Activated T-cell treated with anti-CD3 and anti-CD28 coated beads for 24 hours (primary cell): Measurements from ENCODE around the gene KRT72.
A peak's percentile ranks its signal among the peaks of the same experiment; 100 is the strongest.
"Not testable (repeated sequence)": the region's sequence is repeated elsewhere in the genome, so short reads cannot be mapped to it uniquely, and the experiment has no call there.

Experiments used
- DNase-seq: peaks from one replicate; pipeline ENCODE4 v3.0.0-alpha.2; 2020; ENCODE audit warnings: low read depth

The KRT72 gene

GRCh38 chr12:52606581-52607218 lies 5.4 kb upstream of the KRT72 start:
- DNase-seq, result no peak

DNA sequence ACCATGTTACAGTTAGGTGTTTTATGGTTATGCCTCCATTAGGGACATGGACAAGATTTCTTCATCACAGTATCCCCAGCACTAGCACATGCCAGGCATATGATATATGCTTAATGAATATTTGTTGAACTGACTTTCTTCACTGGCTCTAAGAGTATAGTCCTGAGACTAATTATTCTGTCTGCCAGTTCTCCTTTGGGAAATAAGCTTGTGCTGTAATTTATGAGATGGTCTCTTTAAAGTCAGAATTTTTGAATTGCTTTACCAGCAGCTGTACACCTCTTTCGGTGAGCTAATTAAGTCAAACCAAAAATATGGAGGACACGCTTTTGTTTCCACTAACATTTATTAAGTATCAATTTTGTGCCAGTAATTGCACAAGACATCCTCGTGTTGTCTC lies 4.8 kb upstream of the KRT72 start:
- DNase-seq, result no peak

DNA sequence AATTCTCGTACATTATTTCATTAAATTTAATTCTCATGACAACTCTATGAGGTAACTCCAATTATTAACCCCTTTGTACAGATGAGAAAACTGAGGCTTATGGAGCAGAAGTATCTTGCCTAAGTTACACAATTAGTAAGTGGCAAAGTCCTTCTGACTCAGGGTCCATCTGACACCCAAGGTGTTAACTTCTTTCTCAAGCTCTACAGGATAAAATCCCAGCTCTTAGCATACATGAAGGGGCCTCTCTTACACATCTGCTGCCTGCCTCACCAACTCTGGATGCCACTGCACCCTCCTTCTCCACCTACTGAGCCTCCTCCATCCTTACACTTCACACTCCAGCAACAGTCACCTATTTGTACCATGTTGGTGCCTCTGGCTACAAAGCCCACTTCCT lies 4.3 kb upstream of the KRT72 start:
- DNase-seq, result no peak

DNA sequence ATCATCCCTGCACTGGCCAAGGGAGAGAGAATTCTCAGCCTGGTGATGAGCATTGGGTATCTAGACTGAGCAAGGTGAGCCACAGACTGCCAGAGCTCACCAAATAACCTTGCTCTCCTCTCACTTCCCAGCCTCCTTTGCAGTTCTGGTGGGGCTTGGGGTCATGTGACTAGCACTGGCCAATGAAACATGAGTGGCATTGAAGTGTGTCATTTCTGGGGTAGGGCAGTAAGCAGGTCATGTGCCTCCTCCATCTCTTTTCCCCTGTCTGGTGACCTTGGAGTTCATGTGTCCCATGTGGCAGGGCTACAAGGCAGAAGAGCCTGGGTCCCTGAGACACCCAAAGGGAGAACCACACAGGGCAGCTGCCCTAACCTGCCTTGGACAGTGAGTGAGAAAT lies 3.6 kb upstream of the KRT72 start:
- DNase-seq, result no peak

GRCh38 chr12:52603314-52603713 lies 2.1 kb upstream of the KRT72 start:
- no peak for DNase-seq

GRCh38 chr12:52602552-52602951 lies 1.3 kb upstream of the KRT72 start:
- no peak for DNase-seq

DNA sequence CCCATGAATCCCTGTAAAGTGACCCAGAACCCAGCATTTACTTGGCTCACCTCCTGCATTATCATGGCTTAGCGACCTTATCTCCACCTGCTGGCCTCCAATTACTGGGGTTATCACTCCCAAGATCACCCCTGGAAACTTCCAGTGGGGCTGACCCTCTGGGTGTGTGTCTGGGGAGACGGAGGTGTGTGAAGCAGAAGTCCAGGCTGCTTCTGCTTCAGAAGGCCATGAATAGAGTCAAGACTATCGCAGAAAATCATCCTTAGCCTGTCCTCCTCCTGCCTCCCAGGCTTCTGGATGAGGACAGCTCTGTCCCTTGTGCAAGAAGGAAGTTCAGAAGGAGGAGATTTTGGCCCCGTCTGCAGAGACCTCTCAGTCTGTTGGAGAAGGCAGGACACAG lies 408 bp upstream of the KRT72 start:
- no peak for DNase-seq

DNA sequence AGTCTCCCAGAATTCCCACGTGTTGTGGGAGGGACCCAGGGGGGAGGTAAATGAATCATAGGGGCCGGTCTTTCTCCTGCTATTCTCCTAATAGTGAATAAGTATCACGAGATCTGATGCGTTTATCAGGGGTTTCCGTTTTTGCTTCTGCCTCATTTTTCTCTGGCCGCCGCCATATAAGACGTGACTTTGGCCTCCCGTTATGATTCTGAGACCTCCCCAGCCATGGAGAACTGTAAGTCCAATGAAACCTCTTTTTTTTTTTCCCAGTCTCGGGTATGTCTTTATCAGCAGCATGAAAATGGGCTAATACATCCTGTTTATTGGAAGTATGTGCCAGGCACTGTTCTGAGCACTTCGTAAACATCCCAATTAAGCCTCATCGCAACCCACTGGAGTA lies 788 bp downstream of the KRT72 start:
- no peak for DNase-seq

DNA sequence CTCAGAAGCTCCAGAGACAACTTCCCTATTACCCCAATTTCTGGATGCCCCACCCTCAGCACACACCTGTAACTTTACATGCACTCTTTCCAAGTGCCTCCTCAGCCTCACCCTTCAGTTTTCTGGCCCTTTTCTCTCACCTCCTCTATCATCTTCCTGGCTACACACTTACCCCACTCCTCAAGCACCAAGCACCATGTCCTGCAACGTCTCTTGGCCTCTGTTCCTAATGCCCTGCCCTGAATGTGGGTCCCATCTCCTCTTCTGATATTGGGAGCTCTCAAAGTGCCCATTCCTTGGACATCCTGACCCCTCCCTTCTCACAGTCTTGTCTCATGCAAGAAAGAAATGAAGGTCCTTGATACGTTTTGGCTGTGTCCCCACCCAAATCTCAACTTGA lies 1.2 kb downstream of the KRT72 start:
- DNase-seq, result no peak

- no peak for DNase-seq
Observed at GRCh38 chr12:52598966-52599365, 2.3 kb downstream of the KRT72 start.

GRCh38 chr12:52594237-52594636 lies 7.0 kb downstream of the KRT72 start:
- DNase-seq, result not testable (repeated sequence)

DNA sequence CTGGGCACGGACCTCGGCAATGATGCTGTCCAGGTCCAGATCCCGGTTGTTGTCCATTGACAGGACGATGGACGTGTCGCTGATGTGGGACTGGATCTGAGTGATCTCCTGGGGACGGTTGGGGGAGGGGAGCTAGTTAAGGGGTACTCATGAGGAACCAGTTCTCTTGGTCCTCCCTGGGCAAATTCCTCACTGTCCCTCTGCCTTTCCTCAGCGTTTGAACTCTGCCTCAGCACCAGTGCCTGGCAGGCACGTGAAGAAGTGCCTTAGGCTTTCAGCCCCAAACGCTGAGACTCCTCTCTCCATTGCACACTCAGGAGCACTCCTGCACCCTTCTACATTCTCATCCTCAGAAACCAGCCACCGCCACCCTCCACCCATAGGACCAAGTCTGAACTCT lies 9.7 kb downstream of the KRT72 start:
- DNase-seq, result no peak

GRCh38 chr12:52590021-52590420 lies 11.2 kb downstream of the KRT72 start:
- DNase-seq, result no peak

DNA sequence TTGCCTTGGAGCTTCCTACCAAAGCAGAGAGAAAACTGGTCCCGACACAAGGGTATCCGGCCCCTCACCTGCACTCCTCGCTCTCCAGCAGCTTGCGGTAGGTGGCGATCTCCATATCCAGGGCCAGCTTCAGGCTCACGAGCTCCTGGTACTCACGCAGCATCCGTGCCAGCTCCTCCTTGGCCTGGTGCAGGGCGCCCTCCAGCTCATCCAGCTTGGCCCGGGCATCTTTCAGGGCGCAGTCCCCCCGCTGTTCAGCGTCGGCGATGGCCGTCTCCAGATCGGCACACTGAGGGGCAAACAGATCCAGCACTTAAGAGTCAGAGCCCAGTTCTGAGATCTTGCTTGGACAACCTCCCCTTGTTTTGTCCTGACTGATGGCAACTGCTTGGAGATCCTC lies 13.7 kb downstream of the KRT72 start:
- no peak for DNase-seq

DNA sequence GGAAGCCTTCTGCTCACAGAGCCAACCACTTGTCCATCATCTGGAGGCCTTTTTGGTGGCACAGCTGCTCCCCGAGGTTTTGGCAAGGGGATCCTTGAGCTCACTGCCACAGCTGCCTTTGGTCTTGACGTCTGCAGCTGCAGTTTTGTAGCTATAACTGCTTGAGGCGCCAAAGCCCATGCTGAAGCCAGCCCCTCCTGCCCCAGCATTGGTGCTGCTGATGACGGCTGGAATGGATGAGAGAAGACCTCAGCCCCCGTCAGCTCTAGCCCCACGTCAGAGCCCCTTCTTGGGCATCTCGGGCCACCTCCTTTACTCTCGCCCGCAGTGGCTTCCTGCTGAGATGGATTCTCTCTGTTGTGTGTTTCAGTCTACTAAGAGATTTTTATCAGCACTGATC lies 15.3 kb downstream of the KRT72 start:
- no peak for DNase-seq

- no peak for DNase-seq
Observed at GRCh38 chr12:52585066-52585465, 16.2 kb downstream of the KRT72 start.

- no peak for DNase-seq
Observed at GRCh38 chr12:52584156-52584682, 17.0 kb downstream of the KRT72 start.

DNA sequence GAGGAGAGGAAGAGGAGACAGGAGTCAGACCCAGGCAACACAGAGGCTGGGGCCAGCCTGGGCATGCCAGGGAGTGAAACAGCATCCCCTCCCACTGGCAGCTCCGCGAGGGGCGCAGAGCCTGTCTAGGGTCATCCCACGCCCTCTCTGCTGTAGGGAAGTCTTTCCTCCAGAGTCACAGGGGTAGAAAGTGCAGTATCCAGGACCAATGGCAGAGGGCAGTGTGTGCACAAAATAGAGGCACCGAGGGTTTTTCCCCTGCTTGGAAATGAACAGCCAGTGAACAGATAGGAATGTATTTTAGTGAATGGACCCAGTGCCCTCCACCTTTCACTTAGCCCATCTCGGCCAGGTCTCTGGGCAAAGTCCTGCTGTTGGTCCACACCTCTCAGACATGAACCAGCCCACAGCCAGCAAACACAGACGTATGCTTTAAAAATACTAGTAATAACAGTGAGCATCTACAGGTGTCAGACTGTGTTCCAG lies 18.2 kb downstream of the KRT72 start:
- peak; percentile 61 for DNase-seq

DNA sequence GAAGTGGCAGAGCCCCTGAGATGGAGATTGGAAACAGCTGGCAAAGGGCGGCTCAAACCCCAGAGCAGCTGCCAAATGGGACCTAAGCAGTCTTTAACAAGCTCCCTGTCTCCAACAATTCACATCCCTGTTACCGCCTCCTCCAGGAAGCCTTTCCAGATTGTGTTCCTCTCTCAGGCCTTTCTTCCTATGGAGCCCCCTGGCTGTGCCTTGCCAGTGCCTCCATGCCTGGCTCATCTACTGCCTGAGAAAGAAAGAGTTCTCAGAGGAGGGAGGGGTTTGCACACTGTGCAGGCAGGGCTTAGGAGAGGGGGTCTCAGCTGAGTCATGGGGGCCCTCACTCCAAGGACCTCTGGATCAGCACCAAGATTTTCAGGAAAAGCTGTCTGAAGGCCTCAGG lies 18.8 kb downstream of the KRT72 start:
- no peak for DNase-seq

DNA sequence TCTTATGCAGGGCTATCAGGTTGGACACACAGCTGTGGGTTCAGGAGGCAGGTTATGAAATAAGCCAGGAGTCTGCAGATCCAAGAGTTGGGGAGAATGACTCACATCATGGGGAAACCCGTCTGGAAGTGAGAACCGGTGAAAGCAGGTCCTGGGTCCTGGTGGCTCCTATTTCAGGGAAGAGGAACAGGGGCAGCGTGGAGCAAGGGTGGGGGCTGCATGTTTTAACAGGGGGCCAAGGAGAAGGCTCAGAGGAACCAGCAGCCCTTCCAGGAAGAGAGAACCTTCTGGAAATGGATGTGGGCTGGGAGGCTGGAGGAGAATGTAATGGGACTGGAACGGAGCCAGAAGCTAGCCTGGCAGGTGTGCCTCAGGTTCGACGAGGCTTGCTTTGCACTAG lies 19.8 kb downstream of the KRT72 start:
- DNase-seq, result no peak

DNA sequence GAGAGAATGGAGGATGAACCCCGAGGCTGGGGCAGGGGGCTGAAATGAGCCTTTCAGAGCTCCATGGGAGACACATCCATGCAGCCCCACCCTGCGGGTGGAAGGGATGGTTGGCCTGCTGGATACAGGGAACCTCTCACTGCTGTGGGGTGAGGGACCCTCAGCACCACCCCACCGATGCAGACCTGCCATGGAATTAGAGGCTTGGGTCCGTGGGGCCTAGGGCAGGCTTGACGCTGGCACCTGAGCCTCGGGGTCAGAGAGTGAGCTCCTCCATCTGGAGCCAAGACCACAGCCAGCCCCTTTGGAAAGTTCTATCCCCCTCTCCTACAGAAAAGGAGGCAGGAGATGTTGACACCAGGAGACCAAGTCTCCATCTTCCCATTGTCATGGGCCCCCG lies 20.2 kb downstream of the KRT72 start:
- no peak for DNase-seq

- DNase-seq, result no peak
Observed at GRCh38 chr12:52580496-52580895, 20.8 kb downstream of the KRT72 start.

- DNase-seq, result no peak
Observed at GRCh38 chr12:52579468-52580465, 21.5 kb downstream of the KRT72 start.
